Tibial nerve (tissue), 4 donors: ENCODE data around the gene FAM222A. TPM values are rescaled to one million over a fixed set of nuclear protein-coding genes. Genes with fewer than 3 reads are reported as not detected.

Experiments used
- DNase-seq, 2 donors: peaks; one replicate each; pipeline ENCODE4 v3.0.0-alpha.2; 2019; ENCODE audit warnings: low spot score in 2 of 2
- H3K27ac ChIP-seq, 4 donors: fragments of 200-600 bp; sonication (generic) in 3 of 4; one replicate each; pipeline ENCODE4 v1.5.1; 2017 to 2019; ENCODE audit warnings: mild to moderate bottlenecking in 1 of 4
- H3K27me3 ChIP-seq, 2 donors: fragments of 200-600 bp; sonication (generic) in 1 of 2; one replicate each; pipeline versions ENCODE4 v1.5.1 to v1.6.0; 2017 to 2019
- H3K36me3 ChIP-seq, 3 donors: fragments of 200-600 bp; sonication (generic); one replicate each; pipeline ENCODE4 v1.5.1; 2018 to 2019
- H3K4me1 ChIP-seq, 4 donors: fragments of 200-600 bp; sonication (generic) in 3 of 4; one replicate each; pipeline ENCODE4 v1.5.1; 2017 to 2019
- H3K4me3 ChIP-seq, 4 donors: fragments of 200-600 bp; sonication (generic) in 3 of 4; one replicate each; pipeline ENCODE4 v1.5.1; 2017 to 2019; ENCODE audit warnings: mild to moderate bottlenecking in 1 of 4, moderate library complexity in 1 of 4
- H3K9me3 ChIP-seq, 4 donors: fragments of 200-600 bp; sonication (generic) in 3 of 4; one replicate each; pipeline ENCODE4 v1.5.1; 2017 to 2019
- EP300 ChIP-seq, 2 donors: sonication (generic); formaldehyde crosslinking; IDR thresholded peaks; one replicate each; pipeline ENCODE4 v1.6.1; 2017; ENCODE audit warnings: antibody characterized with exemption in 2 of 2, mild to moderate bottlenecking in 1 of 2
- POLR2A ChIP-seq, 2 donors: fragments of 450-650 bp; IDR thresholded peaks; one replicate each; pipeline ENCODE4 v1.6.1; 2017; ENCODE audit warnings: antibody characterized with exemption in 2 of 2, mild to moderate bottlenecking in 2 of 2, moderate library complexity in 2 of 2
- WGBS, 2 donors: methylation state at CpG; one replicate each; pipeline ENCODE4 v1.1.5; 2018; 5-methylcytosine and 5-hydroxymethylcytosine counted together
- total RNA-seq, 4 donors: library from RNA; depleted of rRNA; stranded (reverse); fragments of >200 nt; gene quantifications; one replicate each; pipeline ENCODE4 v1.1.0, GENCODE V29; 2016
- TF ChIP-seq, protein P1 (sequence below), 5 experiments: fragments of 200-600 bp in 3 of 5; fragments of 450-650 bp in 2 of 5; sonication (generic) in 3 of 5; IDR thresholded peaks; one replicate each; pipeline ENCODE4 v1.5.1; 2016 to 2019; ENCODE audit warnings: antibody characterized with exemption in 5 of 5, mild to moderate bottlenecking in 3 of 5, moderate library complexity in 2 of 5

The FAM222A gene
- total RNA-seq, 4 donors from 2014 or later, result 1.3 to 3.3 (median 1.9) TPM

DNA sequence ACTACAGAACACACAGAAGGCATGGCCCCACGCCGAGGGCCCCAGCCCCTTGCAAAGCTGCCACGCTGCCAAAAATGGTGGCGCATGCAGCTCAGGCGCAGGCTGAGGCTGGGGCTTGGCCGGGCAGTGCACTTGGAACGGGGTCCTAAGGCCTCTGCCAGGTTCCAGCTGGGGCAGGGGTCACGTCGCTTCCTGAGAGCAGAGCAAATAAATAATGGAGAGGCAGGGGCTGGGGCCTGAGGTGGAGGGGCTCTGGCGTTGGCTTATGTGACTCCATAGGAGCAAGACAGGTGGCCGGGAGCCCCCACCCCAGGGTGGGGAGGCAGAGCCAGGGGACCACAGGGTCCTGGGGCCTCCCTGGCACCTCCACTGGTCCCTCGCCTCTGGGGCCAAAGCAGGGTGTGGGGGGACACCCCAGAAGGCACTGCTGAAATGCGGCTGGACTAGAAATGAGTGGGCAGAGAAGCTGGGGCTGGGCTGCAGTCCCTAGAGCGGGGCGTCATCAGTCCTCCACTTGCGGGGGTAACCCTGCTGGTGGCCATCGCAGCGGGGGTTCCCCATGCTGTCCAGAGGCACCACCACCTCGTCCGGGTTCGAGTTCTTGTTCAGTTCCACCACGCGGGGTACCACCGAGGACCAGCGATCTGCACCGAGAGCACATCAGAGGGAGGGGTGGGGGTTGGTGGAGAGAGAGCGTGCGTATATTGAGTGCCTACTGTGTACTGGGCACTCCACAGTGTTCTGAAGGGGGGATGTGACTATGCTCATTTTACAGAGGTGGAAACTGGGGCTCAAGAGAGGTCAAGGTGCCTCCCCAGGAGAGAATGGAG lies 69.7 kb downstream of the FAM222A start:
- H3K36me3 ChIP-seq, result peaks cover 0 to 12% (median 0%) of the 10 kb centered on the region in 3 donors
- H3K4me3 ChIP-seq, result no peak overlapping the region
- no peaks in the 10 kb centered on the region for H3K27me3 ChIP-seq
- WGBS, 2 donors, result 79 to 86% methylated on average over 28 of the region's 28 CpGs
- peaks cover 0 to 16% (median 0%) of the 10 kb centered on the region in 4 donors for H3K9me3 ChIP-seq
- no peaks in the 10 kb centered on the region for H3K4me1 ChIP-seq
- TF ChIP-seq EP300 (IDR thresholded peaks at IDR 0.05) (no peak), POLR2A (IDR thresholded peaks at IDR 0.05) (no peak)
- TF ChIP-seq, protein P1, sequence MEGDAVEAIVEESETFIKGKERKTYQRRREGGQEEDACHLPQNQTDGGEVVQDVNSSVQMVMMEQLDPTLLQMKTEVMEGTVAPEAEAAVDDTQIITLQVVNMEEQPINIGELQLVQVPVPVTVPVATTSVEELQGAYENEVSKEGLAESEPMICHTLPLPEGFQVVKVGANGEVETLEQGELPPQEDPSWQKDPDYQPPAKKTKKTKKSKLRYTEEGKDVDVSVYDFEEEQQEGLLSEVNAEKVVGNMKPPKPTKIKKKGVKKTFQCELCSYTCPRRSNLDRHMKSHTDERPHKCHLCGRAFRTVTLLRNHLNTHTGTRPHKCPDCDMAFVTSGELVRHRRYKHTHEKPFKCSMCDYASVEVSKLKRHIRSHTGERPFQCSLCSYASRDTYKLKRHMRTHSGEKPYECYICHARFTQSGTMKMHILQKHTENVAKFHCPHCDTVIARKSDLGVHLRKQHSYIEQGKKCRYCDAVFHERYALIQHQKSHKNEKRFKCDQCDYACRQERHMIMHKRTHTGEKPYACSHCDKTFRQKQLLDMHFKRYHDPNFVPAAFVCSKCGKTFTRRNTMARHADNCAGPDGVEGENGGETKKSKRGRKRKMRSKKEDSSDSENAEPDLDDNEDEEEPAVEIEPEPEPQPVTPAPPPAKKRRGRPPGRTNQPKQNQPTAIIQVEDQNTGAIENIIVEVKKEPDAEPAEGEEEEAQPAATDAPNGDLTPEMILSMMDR (IDR thresholded peaks at IDR 0.05), result no peak
- DNase-seq, result no peak
- no peak overlapping the region for H3K27ac ChIP-seq

DNA sequence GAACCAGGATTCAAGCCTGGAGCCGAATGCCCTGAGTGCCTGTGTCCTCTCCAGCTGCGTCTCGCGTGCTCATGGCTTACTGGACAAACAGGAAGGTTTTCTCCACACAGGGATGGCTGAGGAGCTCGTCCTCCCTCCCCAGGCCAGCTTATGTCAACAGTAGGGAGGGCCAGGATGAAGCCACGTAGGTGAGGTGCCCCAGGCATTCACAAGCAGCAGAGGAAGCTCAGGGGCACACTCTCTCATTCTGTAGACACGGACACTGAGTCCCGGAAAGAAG lies 70.3 kb downstream of the FAM222A start:
- no peak overlapping the region for H3K4me3 ChIP-seq
- peaks cover 0 to 10% (median 0%) of the 10 kb centered on the region in 4 donors for H3K9me3 ChIP-seq
- no peak overlapping the region for H3K27ac ChIP-seq
- peaks cover 0 to 12% (median 0%) of the 10 kb centered on the region in 3 donors for H3K36me3 ChIP-seq
- H3K4me1 ChIP-seq, result no peaks in the 10 kb centered on the region
- DNase-seq, result no peak
- TF ChIP-seq POLR2A (IDR thresholded peaks at IDR 0.05) (no peak), EP300 (IDR thresholded peaks at IDR 0.05) (no peak)
- TF ChIP-seq, protein P1 (IDR thresholded peaks at IDR 0.05), result no peak
- 85 to 91% methylated on average over 8 of the region's 8 CpGs for WGBS, 2 donors
- no peaks in the 10 kb centered on the region for H3K27me3 ChIP-seq

DNA sequence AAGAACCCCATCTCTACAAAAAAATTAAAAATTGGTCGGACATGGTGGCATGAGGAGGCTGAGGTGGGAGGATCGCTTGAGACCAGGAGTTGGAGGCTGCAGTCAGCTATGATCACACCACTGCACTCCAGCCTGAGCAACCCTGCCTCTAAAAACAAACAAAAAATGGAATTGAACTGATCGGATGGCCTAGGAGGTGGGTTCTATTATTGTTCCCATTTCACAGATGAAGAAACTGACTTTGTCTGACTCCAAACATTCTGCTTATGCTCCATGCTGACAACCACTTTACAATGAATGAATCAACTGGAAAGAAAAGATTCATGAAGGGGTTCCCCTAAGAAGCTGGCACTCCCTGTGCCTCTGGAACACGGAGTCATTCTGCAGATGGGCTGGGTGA lies 72.2 kb downstream of the FAM222A start:
- TF ChIP-seq, protein P1 (IDR thresholded peaks at IDR 0.05), result no peak
- no peak for TF ChIP-seq EP300 (IDR thresholded peaks at IDR 0.05)
- no peak for TF ChIP-seq POLR2A (IDR thresholded peaks at IDR 0.05)
- no peak for DNase-seq
- 88 to 92% methylated on average over 4 of the region's 4 CpGs for WGBS, 2 donors

DNA sequence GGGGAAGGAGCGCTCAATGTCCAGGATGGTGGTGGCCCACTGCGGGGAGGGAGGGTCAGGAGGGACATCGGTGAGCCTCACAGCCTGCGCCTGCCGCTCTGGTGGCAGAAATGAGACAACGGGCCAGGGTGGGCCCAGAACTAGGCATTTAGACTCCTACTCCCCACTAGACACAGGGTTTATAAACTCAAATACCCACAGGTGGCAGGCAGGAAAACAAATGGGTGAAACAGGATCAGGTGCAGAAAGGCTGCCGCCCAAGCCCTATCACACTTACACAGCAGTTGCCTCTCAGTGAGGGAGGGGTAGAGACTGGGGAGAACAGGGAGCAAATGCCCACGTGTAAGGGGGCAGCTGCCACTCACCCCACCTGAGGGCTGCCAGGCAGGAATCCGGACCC lies 73.2 kb downstream of the FAM222A start:
- no peak for DNase-seq
- TF ChIP-seq EP300 (IDR thresholded peaks at IDR 0.05), result no peak
- no peak for TF ChIP-seq POLR2A (IDR thresholded peaks at IDR 0.05)
- TF ChIP-seq, protein P1 (IDR thresholded peaks at IDR 0.05), result no peak
- WGBS, 2 donors, result 88 to 89% methylated on average over 9 of the region's 9 CpGs

More for the DNA sequence above, 72.2 kb downstream of the FAM222A start:
- H3K27ac ChIP-seq, result no peak overlapping the region
- no peak overlapping the region for H3K4me3 ChIP-seq
- no peaks in the 10 kb centered on the region for H3K4me1 ChIP-seq
- H3K36me3 ChIP-seq, result peaks cover 0 to 12% (median 0%) of the 10 kb centered on the region in 3 donors
- H3K9me3 ChIP-seq, result no peaks in the 10 kb centered on the region
- no peaks in the 10 kb centered on the region for H3K27me3 ChIP-seq

DNA sequence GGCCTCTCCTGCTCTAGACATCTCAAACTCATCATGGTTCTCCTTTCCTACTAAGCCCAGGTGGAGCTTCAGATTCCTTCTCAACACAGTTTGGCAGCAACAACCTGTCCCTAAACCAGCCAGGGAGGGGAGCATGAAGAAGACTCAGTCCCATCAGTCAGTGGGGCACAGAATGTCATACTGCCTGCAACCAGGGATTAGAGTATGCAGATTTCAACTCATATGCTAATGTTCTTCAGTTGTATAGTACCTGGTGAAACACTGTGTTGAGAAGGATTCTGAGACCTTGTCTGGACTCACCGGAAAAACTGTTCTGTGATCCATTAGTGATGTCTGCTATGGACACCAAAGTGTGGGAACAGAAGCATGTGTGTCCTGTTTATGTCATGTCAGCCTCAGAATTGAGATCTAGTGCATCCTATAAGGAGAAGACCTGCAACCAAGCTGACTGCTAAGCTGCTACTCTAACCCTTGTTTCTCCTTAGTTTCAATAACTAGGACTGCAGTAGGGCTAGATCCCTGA lies 76.0 kb downstream of the FAM222A start:
- TF ChIP-seq POLR2A (IDR thresholded peaks at IDR 0.05), result no peak
- H3K27me3 ChIP-seq, result no peaks in the 10 kb centered on the region
- H3K4me3 ChIP-seq, result no peak overlapping the region
- no peaks in the 10 kb centered on the region for H3K9me3 ChIP-seq
- H3K4me1 ChIP-seq, result no peaks in the 10 kb centered on the region
- no peak for DNase-seq
- H3K27ac ChIP-seq, result no peak overlapping the region
- WGBS, 2 donors, result 87 to 94% methylated on average over 1 of the region's 1 CpG
- peaks cover 0 to 12% (median 0%) of the 10 kb centered on the region in 3 donors for H3K36me3 ChIP-seq

More for the DNA sequence above, 73.2 kb downstream of the FAM222A start:
- peaks cover 0 to 12% (median 0%) of the 10 kb centered on the region in 3 donors for H3K36me3 ChIP-seq
- no peaks in the 10 kb centered on the region for H3K9me3 ChIP-seq
- H3K27ac ChIP-seq, result no peak overlapping the region
- H3K4me3 ChIP-seq, result no peak overlapping the region
- no peaks in the 10 kb centered on the region for H3K4me1 ChIP-seq
- H3K27me3 ChIP-seq, result no peaks in the 10 kb centered on the region
